A204.1 (cell line): ENCODE measurements around the gene NARF.
A peak's percentile ranks its signal among the peaks of the same experiment; 100 is the strongest.
"Not testable (repeated sequence)": the region's sequence is repeated elsewhere in the genome, so short reads cannot be mapped to it uniquely, and the experiment has no call there.

ENCODE experiments used
- FAIRE-seq: peaks from 2 replicates; lab custom pipeline; 2012; peaks lifted over from hg19 to GRCh38; lab: Jason Lieb, UNC

Gene NARF

GRCh38 chr17:82458179-82458884 lies at the start of gene NARF:
Gene NARF (plus strand): TSS chr17:82458741. CDS start chr17:82458804, 63 bp downstream.
- peak; percentile 86 for FAIRE-seq

GRCh38 chr17:82408938-82409318 lies 49.6 kb upstream of the NARF start:
- no peak for FAIRE-seq

GRCh38 chr17:82410014-82410716 lies 48.4 kb upstream of the NARF start:
- no peak for FAIRE-seq

- FAIRE-seq = no peak
These were observed 47.0 kb upstream of the NARF start for GRCh38 chr17:82411396-82412053.

GRCh38 chr17:82412081-82412480 lies 46.5 kb upstream of the NARF start:
- FAIRE-seq = not testable (repeated sequence)

GRCh38 chr17:82412535-82413520 lies 45.7 kb upstream of the NARF start:
- no peak for FAIRE-seq

- no peak for FAIRE-seq
These were observed 43.8 kb upstream of the NARF start for GRCh38 chr17:82414548-82415281.

- FAIRE-seq = no peak
These were observed 43.2 kb upstream of the NARF start for GRCh38 chr17:82415336-82415735.

- no peak for FAIRE-seq
These were observed 42.8 kb upstream of the NARF start for GRCh38 chr17:82415786-82416185.

- no peak for FAIRE-seq
These were observed 42.3 kb upstream of the NARF start for GRCh38 chr17:82416264-82416663.

- no peak for FAIRE-seq
These were observed 41.8 kb upstream of the NARF start for GRCh38 chr17:82416771-82417170.

- no peak for FAIRE-seq
These were observed 40.2 kb upstream of the NARF start, which contains the start of the genes HEXD and OGFOD3 for GRCh38 chr17:82418001-82418986. Gene HEXD (plus strand): TSS chr17:82418347. CDS start chr17:82419800, 1,453 bp downstream. Gene OGFOD3 (minus strand): TSS chr17:82418586. CDS start chr17:82418485, 101 bp downstream.

GRCh38 chr17:82419540-82419939 lies 39.0 kb upstream of the NARF start:
- no peak for FAIRE-seq

GRCh38 chr17:82424001-82424862 lies 34.3 kb upstream of the NARF start:
- peak; percentile 39 for FAIRE-seq

GRCh38 chr17:82424863-82425159 lies 33.7 kb upstream of the NARF start:
- FAIRE-seq = no peak

- no peak for FAIRE-seq
These were observed 30.0 kb upstream of the NARF start for GRCh38 chr17:82428546-82428945.

GRCh38 chr17:82429824-82430223 lies 28.7 kb upstream of the NARF start:
- no peak for FAIRE-seq

GRCh38 chr17:82432017-82432416 lies 26.5 kb upstream of the NARF start:
- FAIRE-seq = no peak

GRCh38 chr17:82433560-82434215 lies 24.9 kb upstream of the NARF start:
- FAIRE-seq = no peak
